Stimulated activated memory B cell treated with anti-CD40 and anti-IgM and Interleukin-4, amounts not matched to agents 10 μg/mL and 1 μg/mL and 100 μg/mL, for 72 hours (primary cell): ENCODE results near the gene TRPM3.

Experiments used
- ATAC-seq: fragments of 150-1000 bp; cut with Tn5 transposase; 2 replicates; pipeline ENCODE4 v1.10.0; 2021
- H3K27ac Mint-ChIP-seq: one replicate; pipeline ENCODE4 v1.8.0; 2022; ENCODE audit warnings: mild to moderate bottlenecking, mixed read lengths
- H3K27me3 Mint-ChIP-seq: one replicate; pipeline ENCODE4 v1.8.0; 2022; ENCODE audit warnings: mixed read lengths
- H3K36me3 Mint-ChIP-seq: one replicate; pipeline ENCODE4 v1.8.0; 2022; ENCODE audit warnings: mixed read lengths
- H3K4me1 Mint-ChIP-seq: one replicate; pipeline ENCODE4 v1.8.0; 2022; ENCODE audit warnings: mixed read lengths
- H3K4me3 Mint-ChIP-seq: one replicate; pipeline ENCODE4 v1.8.0; 2022; ENCODE audit warnings: mild to moderate bottlenecking, moderate library complexity, mixed read lengths
- H3K9me3 Mint-ChIP-seq: one replicate; pipeline ENCODE4 v1.8.0; 2022; ENCODE audit warnings: mixed read lengths

TRPM3 gene

GRCh38 chr9:70600506-70600905 lies 520.9 kb downstream of the TRPM3 start:
- Mint-ChIP-seq H3K27ac (no peak overlapping the region), H3K4me3 (no peak overlapping the region), H3K9me3 (no peaks in the 10 kb centered on the region), H3K36me3 (no peaks in the 10 kb centered on the region), H3K4me1 (peaks cover 6% of the 10 kb centered on the region), H3K27me3 (no peaks in the 10 kb centered on the region)
- no peak for ATAC-seq

GRCh38 chr9:70597886-70598285 lies 523.5 kb downstream of the TRPM3 start:
- no peak for ATAC-seq
- Mint-ChIP-seq H3K27ac (no peak overlapping the region), H3K27me3 (no peaks in the 10 kb centered on the region), H3K9me3 (no peaks in the 10 kb centered on the region), H3K36me3 (no peaks in the 10 kb centered on the region), H3K4me1 (peaks cover 6% of the 10 kb centered on the region), H3K4me3 (no peak overlapping the region)

DNA sequence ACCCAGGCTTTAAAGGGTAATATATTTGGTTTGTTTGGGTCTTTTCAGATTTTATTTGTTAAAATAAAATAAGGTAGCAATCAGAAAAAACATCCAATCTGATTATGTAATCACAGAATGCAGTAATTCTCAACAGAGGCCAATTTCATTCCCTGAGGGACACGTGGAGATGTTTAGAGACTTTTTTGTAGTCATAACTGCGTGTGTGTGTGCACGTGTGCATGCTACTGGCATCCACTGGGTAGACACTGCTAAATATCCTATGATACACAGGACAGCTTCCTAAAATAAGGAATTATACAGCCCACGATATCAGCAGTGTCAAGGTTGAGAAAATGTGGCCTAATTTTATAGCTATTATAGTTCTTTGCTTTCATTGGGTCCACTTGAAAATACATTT lies 526.2 kb downstream of the TRPM3 start:
- ATAC-seq = no peak
- no peaks in the 10 kb centered on the region for H3K36me3 Mint-ChIP-seq
- no peaks in the 10 kb centered on the region for H3K9me3 Mint-ChIP-seq
- H3K27me3 Mint-ChIP-seq = no peaks in the 10 kb centered on the region
- no peaks in the 10 kb centered on the region for H3K4me1 Mint-ChIP-seq
- no peak overlapping the region for H3K27ac Mint-ChIP-seq
- no peak overlapping the region for H3K4me3 Mint-ChIP-seq

- no peaks in the 10 kb centered on the region for H3K4me1 Mint-ChIP-seq
- no peaks in the 10 kb centered on the region for H3K36me3 Mint-ChIP-seq
- H3K27me3 Mint-ChIP-seq = no peaks in the 10 kb centered on the region
- H3K27ac Mint-ChIP-seq = no peak overlapping the region
- ATAC-seq = no peak
- H3K4me3 Mint-ChIP-seq = no peak overlapping the region
- no peaks in the 10 kb centered on the region for H3K9me3 Mint-ChIP-seq
These were observed 527.0 kb downstream of the TRPM3 start for GRCh38 chr9:70594386-70594944.

GRCh38 chr9:70593241-70593640 lies 528.2 kb downstream of the TRPM3 start:
- Mint-ChIP-seq H3K27ac (no peak overlapping the region), H3K4me3 (no peak overlapping the region), H3K9me3 (no peaks in the 10 kb centered on the region), H3K27me3 (peaks cover 6% of the 10 kb centered on the region), H3K36me3 (no peaks in the 10 kb centered on the region), H3K4me1 (no peaks in the 10 kb centered on the region)
- no peak for ATAC-seq

DNA sequence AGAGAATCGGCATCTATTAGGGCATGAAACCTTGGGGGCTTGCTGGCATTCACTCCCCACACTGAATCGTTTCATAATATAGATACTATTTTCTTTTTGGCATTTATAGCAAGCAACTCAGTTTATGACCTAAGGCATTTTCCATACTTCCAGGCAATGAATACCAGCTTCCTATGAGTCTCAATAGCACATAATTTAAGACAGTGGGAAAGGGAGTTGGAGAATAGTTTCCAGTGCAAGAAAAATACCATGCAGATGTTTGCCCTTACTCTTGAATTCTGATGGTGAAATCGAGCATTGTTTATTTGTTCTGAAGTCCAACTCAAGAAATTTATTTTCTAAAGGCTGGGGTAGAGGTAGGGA lies 531.1 kb downstream of the TRPM3 start:
- H3K36me3 Mint-ChIP-seq = no peaks in the 10 kb centered on the region
- no peaks in the 10 kb centered on the region for H3K4me1 Mint-ChIP-seq
- ATAC-seq = no peak
- H3K9me3 Mint-ChIP-seq = no peaks in the 10 kb centered on the region
- H3K27ac Mint-ChIP-seq = no peak overlapping the region
- H3K27me3 Mint-ChIP-seq = peaks cover 9% of the 10 kb centered on the region
- H3K4me3 Mint-ChIP-seq = no peak overlapping the region

DNA sequence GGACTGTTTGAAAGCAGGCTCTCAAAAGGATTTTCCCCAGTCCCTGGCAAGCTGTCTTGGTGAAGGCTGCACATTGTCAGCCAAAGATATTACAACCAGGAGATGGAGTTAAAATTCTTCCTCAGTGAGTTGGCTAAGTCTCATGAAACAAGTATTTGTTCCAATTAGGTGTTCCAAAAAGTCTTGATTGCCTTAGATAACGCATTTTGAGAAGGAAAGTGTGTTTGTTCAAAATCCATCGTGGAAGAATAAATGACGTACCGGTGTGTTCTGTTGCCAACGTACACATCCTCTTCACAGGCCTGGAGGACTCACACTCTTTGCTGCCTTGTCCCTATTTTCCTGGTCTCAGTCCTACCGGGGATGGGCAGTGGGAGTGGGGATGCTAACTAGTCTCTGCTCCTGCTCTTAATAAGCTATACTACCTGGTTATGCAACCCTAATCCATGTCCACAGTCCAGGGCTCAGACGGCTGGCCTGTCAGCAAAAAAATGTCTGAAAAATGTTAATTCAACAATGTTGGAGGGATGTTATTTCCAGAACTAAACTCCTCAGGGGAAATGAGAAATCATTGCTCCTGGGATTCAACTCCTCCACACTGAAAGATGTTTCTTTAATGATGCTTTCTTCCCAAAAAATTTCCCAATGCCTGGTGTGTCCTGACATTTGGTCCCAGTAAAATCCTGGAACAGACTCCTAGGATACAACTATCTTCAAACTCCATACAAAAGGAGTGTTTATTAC lies 531.7 kb downstream of the TRPM3 start:
- Mint-ChIP-seq H3K9me3 (no peaks in the 10 kb centered on the region), H3K27me3 (peaks cover 9% of the 10 kb centered on the region), H3K27ac (no peak overlapping the region), H3K36me3 (no peaks in the 10 kb centered on the region), H3K4me1 (no peaks in the 10 kb centered on the region), H3K4me3 (no peak overlapping the region)
- no peak for ATAC-seq

DNA sequence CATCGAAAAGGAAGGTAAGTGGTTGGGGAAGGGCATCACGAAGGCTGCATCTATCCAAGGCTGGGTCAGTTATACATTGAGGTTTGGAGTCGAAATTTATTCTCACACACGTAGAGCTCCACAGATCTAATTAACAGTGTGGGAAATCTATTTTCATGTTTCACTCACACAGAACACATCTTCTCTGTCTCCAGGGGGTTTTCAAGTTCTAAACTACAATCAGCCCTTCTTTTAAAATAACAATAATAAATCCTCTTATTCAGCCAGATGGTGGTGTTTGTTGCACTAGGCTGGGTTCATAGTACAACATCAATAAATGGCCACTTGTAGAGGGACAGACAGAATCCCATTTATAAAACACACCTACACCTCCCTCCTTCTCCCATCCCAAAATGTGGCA lies 532.4 kb downstream of the TRPM3 start:
- Mint-ChIP-seq H3K27me3 (peaks cover 9% of the 10 kb centered on the region), H3K36me3 (no peaks in the 10 kb centered on the region), H3K9me3 (no peaks in the 10 kb centered on the region), H3K27ac (no peak overlapping the region), H3K4me1 (no peaks in the 10 kb centered on the region), H3K4me3 (no peak overlapping the region)
- no peak for ATAC-seq

DNA sequence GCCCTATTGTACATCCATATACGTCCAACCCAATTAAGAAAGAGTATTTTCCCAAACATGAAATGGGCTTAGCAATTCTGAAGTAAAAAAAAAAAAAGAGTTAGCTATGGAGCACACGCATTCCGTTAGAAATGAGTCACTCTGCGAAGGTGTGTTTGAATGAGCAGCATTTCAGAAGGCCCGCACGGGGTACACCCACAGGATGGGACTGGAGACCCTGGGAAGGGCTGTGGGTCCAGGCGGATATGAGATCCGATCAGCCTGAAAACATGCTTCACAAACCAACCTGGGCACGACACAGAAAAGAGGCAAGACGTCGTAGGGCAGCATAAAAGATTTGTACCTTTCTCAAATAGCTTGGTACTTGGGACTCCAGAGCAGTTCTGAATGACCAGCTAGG lies 533.0 kb downstream of the TRPM3 start:
- Mint-ChIP-seq H3K27me3 (peaks cover 9% of the 10 kb centered on the region), H3K4me3 (no peak overlapping the region), H3K27ac (no peak overlapping the region), H3K9me3 (no peaks in the 10 kb centered on the region), H3K4me1 (no peaks in the 10 kb centered on the region), H3K36me3 (no peaks in the 10 kb centered on the region)
- ATAC-seq = no peak

- ATAC-seq = no peak
- Mint-ChIP-seq H3K36me3 (no peaks in the 10 kb centered on the region), H3K27me3 (peaks cover 9% of the 10 kb centered on the region), H3K4me3 (no peak overlapping the region), H3K9me3 (no peaks in the 10 kb centered on the region), H3K4me1 (no peaks in the 10 kb centered on the region), H3K27ac (no peak overlapping the region)
These were observed 534.2 kb downstream of the TRPM3 start for GRCh38 chr9:70587201-70587600.

GRCh38 chr9:70586476-70586875 lies 534.9 kb downstream of the TRPM3 start:
- H3K9me3 Mint-ChIP-seq = no peaks in the 10 kb centered on the region
- no peak overlapping the region for H3K4me3 Mint-ChIP-seq
- H3K27ac Mint-ChIP-seq = no peak overlapping the region
- H3K36me3 Mint-ChIP-seq = no peaks in the 10 kb centered on the region
- no peak for ATAC-seq
- peaks cover 9% of the 10 kb centered on the region for H3K27me3 Mint-ChIP-seq
- H3K4me1 Mint-ChIP-seq = no peaks in the 10 kb centered on the region

DNA sequence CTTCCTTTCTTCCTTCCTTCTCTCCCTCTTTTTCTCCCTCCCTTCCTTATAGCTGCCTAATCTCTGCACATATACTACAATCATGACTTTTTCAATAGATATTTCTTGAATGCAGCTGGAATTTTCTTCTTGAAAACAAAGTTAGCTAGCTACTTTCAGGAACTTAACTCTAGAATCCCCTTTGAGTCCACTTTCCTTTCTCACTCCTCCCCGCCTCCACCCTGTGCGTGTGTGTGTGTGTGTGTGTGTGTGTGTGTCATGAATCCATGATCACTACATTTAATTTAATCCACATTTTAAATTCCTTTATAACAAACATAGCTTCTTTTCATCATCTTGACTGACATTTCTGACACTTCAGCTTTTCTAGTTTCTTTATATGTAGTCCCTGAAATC lies 539.5 kb downstream of the TRPM3 start:
- Mint-ChIP-seq H3K9me3 (no peaks in the 10 kb centered on the region), H3K4me3 (no peak overlapping the region), H3K36me3 (no peaks in the 10 kb centered on the region), H3K27ac (no peak overlapping the region), H3K4me1 (no peaks in the 10 kb centered on the region), H3K27me3 (peaks cover 8% of the 10 kb centered on the region)
- no peak for ATAC-seq

DNA sequence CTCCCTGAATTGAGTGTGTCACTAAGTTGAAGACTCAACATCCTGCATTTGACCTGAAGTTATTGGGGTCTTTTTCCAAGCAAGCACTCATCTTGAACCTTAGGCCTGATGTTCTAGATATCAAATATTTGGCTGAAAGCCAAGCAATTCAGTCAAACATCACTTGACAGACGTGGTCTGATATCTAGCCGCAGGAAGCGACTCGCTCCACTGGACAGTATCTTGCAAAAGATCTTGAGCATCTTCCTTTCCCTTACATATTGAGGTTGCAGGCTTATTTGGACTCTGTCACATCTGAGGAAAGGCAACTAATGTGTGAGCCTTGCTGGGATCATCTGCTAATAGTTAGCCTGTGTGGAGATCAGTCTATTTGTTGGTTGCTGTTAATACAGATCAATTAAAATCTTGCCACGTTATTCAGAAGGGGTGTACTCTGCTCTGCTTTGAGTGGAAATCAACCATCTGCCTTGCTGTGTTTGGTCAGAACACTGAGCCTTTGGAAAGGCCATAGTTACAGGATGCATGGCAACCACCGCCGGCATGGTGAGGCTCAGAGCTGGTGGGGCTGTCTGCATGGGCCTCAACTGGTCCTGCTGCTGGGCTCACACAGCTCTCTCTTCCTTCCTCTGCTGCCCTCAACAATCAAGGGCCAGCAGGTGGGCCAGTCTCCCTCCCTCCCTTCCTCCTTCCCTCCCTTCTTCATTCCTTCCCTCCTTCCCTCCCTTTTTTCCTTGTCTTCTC lies 540.0 kb downstream of the TRPM3 start:
- Mint-ChIP-seq H3K4me1 (no peaks in the 10 kb centered on the region), H3K4me3 (no peak overlapping the region), H3K9me3 (no peaks in the 10 kb centered on the region), H3K27ac (no peak overlapping the region), H3K36me3 (no peaks in the 10 kb centered on the region), H3K27me3 (peaks cover 8% of the 10 kb centered on the region)
- ATAC-seq = no peak

GRCh38 chr9:70580606-70581195 lies 540.7 kb downstream of the TRPM3 start:
- Mint-ChIP-seq H3K36me3 (no peaks in the 10 kb centered on the region), H3K27ac (no peak overlapping the region), H3K4me3 (no peak overlapping the region), H3K9me3 (no peaks in the 10 kb centered on the region), H3K4me1 (no peaks in the 10 kb centered on the region), H3K27me3 (peaks cover 8% of the 10 kb centered on the region)
- ATAC-seq = no peak

DNA sequence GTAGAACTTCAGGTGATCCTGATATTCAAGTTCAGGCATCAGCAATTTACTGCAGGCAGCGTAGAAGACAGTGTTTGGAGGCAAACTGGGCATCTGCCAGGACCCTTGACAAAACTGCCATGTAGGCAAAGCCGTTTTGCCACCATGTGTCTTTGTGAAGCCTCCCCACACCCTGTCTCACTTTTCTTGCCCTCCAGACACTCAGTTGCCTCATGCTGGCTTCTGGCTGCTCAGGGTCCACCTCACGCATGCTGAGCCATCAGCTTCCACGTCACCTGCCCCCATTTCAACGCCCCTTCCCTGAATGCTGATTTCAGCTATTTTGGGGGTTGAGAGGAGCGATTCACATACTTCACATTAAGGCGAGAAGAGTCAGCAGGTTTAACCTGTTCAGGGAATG lies 541.7 kb downstream of the TRPM3 start:
- Mint-ChIP-seq H3K27ac (no peak overlapping the region), H3K4me3 (no peak overlapping the region), H3K36me3 (no peaks in the 10 kb centered on the region), H3K4me1 (no peaks in the 10 kb centered on the region), H3K9me3 (no peaks in the 10 kb centered on the region), H3K27me3 (peaks cover 8% of the 10 kb centered on the region)
- ATAC-seq = no peak

GRCh38 chr9:70578720-70579119 lies 542.7 kb downstream of the TRPM3 start:
- no peak overlapping the region for H3K4me3 Mint-ChIP-seq
- no peak for ATAC-seq
- H3K36me3 Mint-ChIP-seq = no peaks in the 10 kb centered on the region
- no peak overlapping the region for H3K27ac Mint-ChIP-seq
- H3K9me3 Mint-ChIP-seq = no peaks in the 10 kb centered on the region
- peaks cover 8% of the 10 kb centered on the region for H3K27me3 Mint-ChIP-seq
- H3K4me1 Mint-ChIP-seq = no peaks in the 10 kb centered on the region
